ENCODE results near the gene FAM81B. TPM values are rescaled to one million over a fixed set of nuclear protein-coding genes. Genes with fewer than 3 reads are reported as not detected.
"Not testable (repeated sequence)": the region's sequence is repeated elsewhere in the genome, so short reads cannot be mapped to it uniquely, and the experiment has no call there.

The FAM81B gene
- not detected for polyA plus RNA-seq (2012; ENCODE audit: insufficient read depth, insufficient read length, low read depth)

GRCh38 chr5:95390812-95391492, at the start of gene FAM81B:
Gene FAM81B (plus strand): TSS chr5:95391366. CDS start chr5:95391390, 24 bp downstream.
- H3K27me3 ChIP-seq: peaks cover 15% of the 10 kb centered on the region
- no peaks in the 10 kb centered on the region for H3K36me3 ChIP-seq
- no peaks in the 10 kb centered on the region for H3K4me1 ChIP-seq
- no peak for DNase-seq
- H3K9me3 ChIP-seq: no peaks in the 10 kb centered on the region; the same call in 1 of the 2 replicates
- no peak within 1 kb of the TSS for H3K4me3 ChIP-seq (ENCODE audit: low read depth, low read length)
- no peak for TF ChIP-seq CTCF (IDR thresholded peaks at IDR 0.05; ENCODE audit: low read depth, low read length)

GRCh38 chr5:95341444-95341843, 49.7 kb upstream of the FAM81B start:
- H3K27me3 ChIP-seq; H3K36me3 ChIP-seq; DNase-seq; H3K4me1 ChIP-seq; H3K4me3 ChIP-seq (ENCODE audit: low read depth, low read length); H3K9me3 ChIP-seq: not testable (repeated sequence)

GRCh38 chr5:95347506-95348120, 43.6 kb upstream of the FAM81B start:
- no peak for DNase-seq
- H3K27me3 ChIP-seq: peaks cover 10% of the 10 kb centered on the region
- no peak for TF ChIP-seq CTCF (IDR thresholded peaks at IDR 0.05; ENCODE audit: low read depth, low read length)
- no peaks in the 10 kb centered on the region for H3K4me1 ChIP-seq
- no peaks in the 10 kb centered on the region for H3K9me3 ChIP-seq
- H3K4me3 ChIP-seq (ENCODE audit: low read depth, low read length): no peak overlapping the region
- H3K36me3 ChIP-seq: no peaks in the 10 kb centered on the region

GRCh38 chr5:95350631-95351030, 40.5 kb upstream of the FAM81B start:
- DNase-seq: no peak
- no peak for TF ChIP-seq CTCF (IDR thresholded peaks at IDR 0.05; ENCODE audit: low read depth, low read length)
- no peak overlapping the region for H3K4me3 ChIP-seq (ENCODE audit: low read depth, low read length)
- H3K4me1 ChIP-seq: no peaks in the 10 kb centered on the region
- peaks cover 12% of the 10 kb centered on the region for H3K27me3 ChIP-seq
- H3K9me3 ChIP-seq: no peaks in the 10 kb centered on the region
- H3K36me3 ChIP-seq: no peaks in the 10 kb centered on the region

- H3K4me3 ChIP-seq (ENCODE audit: low read depth, low read length): no peak overlapping the region
Observed at GRCh38 chr5:95352691-95353090, 38.5 kb upstream of the FAM81B start.

GRCh38 chr5:95358320-95358719, 32.8 kb upstream of the FAM81B start:
- no peak overlapping the region for H3K4me3 ChIP-seq (ENCODE audit: low read depth, low read length)
- no peaks in the 10 kb centered on the region for H3K9me3 ChIP-seq
- DNase-seq: no peak
- no peaks in the 10 kb centered on the region; the same call in 1 of the 2 replicates for H3K27me3 ChIP-seq
- no peaks in the 10 kb centered on the region for H3K4me1 ChIP-seq
- TF ChIP-seq CTCF (IDR thresholded peaks at IDR 0.05; ENCODE audit: low read depth, low read length): no peak
- H3K36me3 ChIP-seq: no peaks in the 10 kb centered on the region

More at GRCh38 chr5:95352691-95353090, 38.5 kb upstream of the FAM81B start:
- Histone ChIP-seq H3K27me3 (peaks cover 12% of the 10 kb centered on the region), H3K36me3 (no peaks in the 10 kb centered on the region), H3K4me1 (no peaks in the 10 kb centered on the region), H3K9me3 (no peaks in the 10 kb centered on the region)
- TF ChIP-seq CTCF (IDR thresholded peaks at IDR 0.05; ENCODE audit: low read depth, low read length): no peak
- no peak for DNase-seq
